Endothelial cell of umbilical vein (primary cell): ENCODE results near the gene ATXN10. TPM values are rescaled to one million over a fixed set of nuclear protein-coding genes. Genes with fewer than 3 reads are reported as not detected.

Experiments
- BruUV-seq: library from RNA; stranded (reverse); fragments of 400-500 nt; replicated peaks from 2 replicates; lab custom pipeline; 2021; lab: Mats Ljungman, UMichigan
- CTCF ChIA-PET: fragments of 300-600, 350-600 bp; sonication (Branson Sonifier 250); formaldehyde crosslinking; loops from one replicate; lab custom pipeline; 2021; ENCODE audit warnings: antibody characterized with exemption, inconsistent platforms; lab: Charles Lee
- POLR2A ChIA-PET: fragments of 300-600, 350-600 bp; sonication (Branson Sonifier 250); formaldehyde crosslinking; loops from one replicate; lab custom pipeline; 2021; ENCODE audit warnings: antibody characterized with exemption, inconsistent platforms; lab: Charles Lee
- DNase-seq: peaks from one replicate; pipeline ENCODE4 v3.0.0-alpha.2; 2011; ENCODE audit warnings: low read depth, low spot score
- FAIRE-seq: peaks from 2 replicates; lab custom pipeline; 2011; peaks lifted over from hg19 to GRCh38; lab: Jason Lieb, UNC
- H2AFZ ChIP-seq: 2 replicates; pipeline ENCODE4 v1.6.0; 2012; ENCODE audit warnings: low read depth, low read length, control low read depth, inconsistent platforms
- H3K27ac ChIP-seq: 2 replicates; pipeline ENCODE4 v1.5.1; 2011; ENCODE audit warnings: low read depth, mild to moderate bottlenecking, control low read depth, low read length, moderate library complexity; ENCODE audit not compliant: insufficient read depth
- H3K27me3 ChIP-seq, 2 experiments: 2 replicates each; pipeline versions ENCODE4 v1.6.0 to v1.6.1; 2011; ENCODE audit warnings: low read length in 2 of 2, mixed read lengths in 1 of 2; ENCODE audit not compliant: control insufficient read depth in 2 of 2, insufficient read depth in 2 of 2
- H3K36me3 ChIP-seq, 2 experiments: 2 replicates in 1 of 2; 3 replicates in 1 of 2; pipeline ENCODE4 v1.5.1; 2011; ENCODE audit warnings: low read length in 2 of 2, mild to moderate bottlenecking in 1 of 2, moderate library complexity in 1 of 2; ENCODE audit not compliant: control insufficient read depth in 2 of 2, insufficient read depth in 2 of 2; ENCODE audit errors: extremely low read depth in 1 of 2
- H3K4me1 ChIP-seq: 3 replicates; pipeline ENCODE4 v1.5.1; 2011; ENCODE audit warnings: mild to moderate bottlenecking, low read length; ENCODE audit not compliant: control insufficient read depth, insufficient read depth; ENCODE audit errors: extremely low read depth
- H3K4me2 ChIP-seq: 2 replicates; pipeline ENCODE4 v1.6.1; 2011; ENCODE audit warnings: low read length, control low read depth, mixed read lengths; ENCODE audit not compliant: insufficient read depth
- H3K4me3 ChIP-seq, 3 experiments: fragments of 200-600 bp in 1 of 3; sonication (generic), shearing (Covaris generic) in 1 of 3; replicated peaks in 1 of 3; 2 replicates each; pipeline ENCODE4 v1.5.1; 2011 to 2016; ENCODE audit warnings: control low read depth in 3 of 3, low read length in 3 of 3, mild to moderate bottlenecking in 2 of 3, inconsistent platforms in 1 of 3, low read depth in 1 of 3, moderate library complexity in 1 of 3; ENCODE audit not compliant: insufficient read depth in 1 of 3
- H3K79me2 ChIP-seq: 2 replicates; pipeline ENCODE4 v1.6.0; 2012; ENCODE audit warnings: low read length, inconsistent platforms; ENCODE audit not compliant: control insufficient read depth, insufficient read depth
- H3K9ac ChIP-seq: replicated peaks from 2 replicates; pipeline ENCODE3; 2011; ENCODE audit warnings: low read length, control low read depth; ENCODE audit not compliant: insufficient read depth; ENCODE audit errors: extremely low read depth
- H3K9me1 ChIP-seq: replicated peaks from 3 replicates; pipeline ENCODE4 v1.6.0; 2011; ENCODE audit warnings: mild to moderate bottlenecking, low read length; ENCODE audit not compliant: control insufficient read depth, insufficient read depth; ENCODE audit errors: extremely low read depth
- H3K9me3 ChIP-seq: replicated peaks from 2 replicates; pipeline ENCODE4 v1.5.1; 2012; ENCODE audit warnings: low read length, inconsistent platforms; ENCODE audit not compliant: control insufficient read depth, insufficient read depth
- H4K20me1 ChIP-seq: replicated peaks from 2 replicates; pipeline ENCODE3; 2011; ENCODE audit warnings: mild to moderate bottlenecking, low read length; ENCODE audit not compliant: control insufficient read depth, insufficient read depth; ENCODE audit errors: extremely low read depth
- EZH2 ChIP-seq: IDR thresholded peaks from 2 replicates; pipeline ENCODE4 v1.6.1; 2012; ENCODE audit warnings: borderline replicate concordance, low read depth, mild to moderate bottlenecking, moderate library complexity, low read length, inconsistent platforms; ENCODE audit not compliant: severe bottlenecking
- JUN ChIP-seq: IDR thresholded peaks from 2 replicates; pipeline ENCODE4 v1.6.1; 2011; ENCODE audit warnings: borderline replicate concordance, low read depth; ENCODE audit not compliant: insufficient read length, insufficient read depth
- POLR2AphosphoS5 ChIP-seq: IDR thresholded peaks from 2 replicates; pipeline ENCODE4 v1.6.1; 2012; ENCODE audit warnings: low read depth, mild to moderate bottlenecking, control low read depth, low read length, moderate library complexity; ENCODE audit not compliant: insufficient read depth
- dilution Hi-C: fragments of 300-500 bp; cut with MboI; formaldehyde crosslinking; loops from one replicate; pipeline ENCODE4 v1.15.0; 2019; ENCODE audit warnings: low sequenced_read_pairs; ENCODE audit not compliant: extremely low pct_ligation_motif_present
- intact Hi-C: fragments of 100-400 bp; cut with micrococcal nuclease; formaldehyde crosslinking; loops from one replicate; pipeline ENCODE4 v1.10.0; 2022
- polyA plus RNA-seq, 4 experiments: library from polyadenylated mRNA; depleted of rRNA in 3 of 4; stranded (reverse) in 3 of 4; unstranded in 1 of 4; fragments of >200 nt; gene quantifications; 2 replicates each; pipeline versions ENCODE4 v1.2.1 to v1.2.3, GENCODE V29; 2011 to 2012; ENCODE audit warnings: missing spikeins in 1 of 4
- total RNA-seq: library from RNA; stranded (reverse); gene quantifications from 2 replicates; pipeline ENCODE4 v1.2.3, GENCODE V29; 2021
- TF ChIP-seq, protein P1 (sequence below): IDR thresholded peaks from 2 replicates; pipeline ENCODE4 v1.6.1; 2011; ENCODE audit not compliant: insufficient read depth, insufficient read length
- TF ChIP-seq, protein P2 (sequence below), 2 donors: IDR thresholded peaks; 1 replicate in 1 of 2; 2 replicates in 1 of 2; pipeline ENCODE4 v1.5.1; 2011; ENCODE audit warnings: low read length in 2 of 2, mild to moderate bottlenecking in 2 of 2, moderate library complexity in 2 of 2, control low read depth in 1 of 2, inconsistent platforms in 1 of 2, low read depth in 1 of 2; ENCODE audit not compliant: insufficient read depth in 1 of 2; ENCODE audit errors: extremely low read depth in 1 of 2

ATXN10 gene
- total and polyA plus RNA-seq, 2 donors (not counting 3 experiments of a cell fraction or from before 2014, with no cell fraction given) = 73.2 to 91.9 TPM

DNA sequence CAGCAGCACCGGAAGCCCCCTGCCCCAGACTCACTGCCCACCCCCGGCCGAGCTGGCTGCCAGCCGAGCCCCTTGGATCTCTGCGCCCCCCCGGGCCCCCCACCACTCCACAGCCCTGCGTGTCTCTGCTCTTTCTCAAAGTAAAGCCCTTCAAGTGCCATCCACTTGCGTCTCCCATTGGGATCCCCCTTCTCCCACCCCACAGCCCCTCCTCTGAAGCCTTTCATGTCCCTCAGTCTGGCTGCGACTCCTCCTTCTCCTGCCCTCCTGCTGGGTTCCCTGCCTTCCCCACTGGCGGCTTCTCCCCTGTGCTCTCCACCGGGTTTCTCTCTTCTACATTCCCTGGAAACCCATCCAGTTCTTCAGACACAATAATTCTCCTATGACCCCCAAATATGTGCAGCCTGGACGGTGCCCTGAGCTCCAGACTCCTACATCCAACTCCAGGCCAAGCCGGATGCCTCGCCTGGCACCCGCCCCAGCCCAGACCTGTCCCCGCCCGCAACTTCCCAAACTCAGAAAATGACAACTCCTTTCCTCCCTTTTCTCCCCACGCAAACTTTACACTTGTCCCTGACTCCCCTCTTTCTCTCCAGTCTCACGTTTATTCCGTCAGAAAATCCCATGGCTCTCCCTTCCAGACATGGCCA, 196.4 kb downstream of the ATXN10 start:
- CTCF ChIA-PET = no interaction called here
- H3K27me3 ChIP-seq = peaks cover 28 to 58% of the 10 kb centered on the region in 2 experiments
- H2AFZ ChIP-seq = no peak overlapping the region
- no peaks in the 10 kb centered on the region for H4K20me1 ChIP-seq
- dilution Hi-C loops (no loop called here), intact Hi-C loops (no loop called here)
- H3K9me1 ChIP-seq = no peaks in the 10 kb centered on the region
- FAIRE-seq (no peak), DNase-seq (no peak)
- H3K9me3 ChIP-seq = no peaks in the 10 kb centered on the region
- H3K4me2 ChIP-seq = no peak overlapping the region
- H3K36me3 ChIP-seq = no peaks in the 10 kb centered on the region
- POLR2A ChIA-PET = no interaction called here
- no peak overlapping the region for H3K4me3 ChIP-seq
- TF ChIP-seq, protein P1, sequence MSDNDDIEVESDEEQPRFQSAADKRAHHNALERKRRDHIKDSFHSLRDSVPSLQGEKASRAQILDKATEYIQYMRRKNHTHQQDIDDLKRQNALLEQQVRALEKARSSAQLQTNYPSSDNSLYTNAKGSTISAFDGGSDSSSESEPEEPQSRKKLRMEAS = no peak
- TF ChIP-seq, protein P2, sequence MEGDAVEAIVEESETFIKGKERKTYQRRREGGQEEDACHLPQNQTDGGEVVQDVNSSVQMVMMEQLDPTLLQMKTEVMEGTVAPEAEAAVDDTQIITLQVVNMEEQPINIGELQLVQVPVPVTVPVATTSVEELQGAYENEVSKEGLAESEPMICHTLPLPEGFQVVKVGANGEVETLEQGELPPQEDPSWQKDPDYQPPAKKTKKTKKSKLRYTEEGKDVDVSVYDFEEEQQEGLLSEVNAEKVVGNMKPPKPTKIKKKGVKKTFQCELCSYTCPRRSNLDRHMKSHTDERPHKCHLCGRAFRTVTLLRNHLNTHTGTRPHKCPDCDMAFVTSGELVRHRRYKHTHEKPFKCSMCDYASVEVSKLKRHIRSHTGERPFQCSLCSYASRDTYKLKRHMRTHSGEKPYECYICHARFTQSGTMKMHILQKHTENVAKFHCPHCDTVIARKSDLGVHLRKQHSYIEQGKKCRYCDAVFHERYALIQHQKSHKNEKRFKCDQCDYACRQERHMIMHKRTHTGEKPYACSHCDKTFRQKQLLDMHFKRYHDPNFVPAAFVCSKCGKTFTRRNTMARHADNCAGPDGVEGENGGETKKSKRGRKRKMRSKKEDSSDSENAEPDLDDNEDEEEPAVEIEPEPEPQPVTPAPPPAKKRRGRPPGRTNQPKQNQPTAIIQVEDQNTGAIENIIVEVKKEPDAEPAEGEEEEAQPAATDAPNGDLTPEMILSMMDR (IDR thresholded peaks at IDR 0.05; ENCODE audit: extremely low read depth in 1 of 2, insufficient read depth in 1 of 2, low read depth in 1 of 2, low read length in 2 of 2) = no peak
- no peak for TF ChIP-seq EZH2
- no peak for TF ChIP-seq POLR2AphosphoS5
- no peak for TF ChIP-seq JUN
- no peak overlapping the region for H3K9ac ChIP-seq
- no peaks in the 10 kb centered on the region for H3K79me2 ChIP-seq
- BruUV-seq = no TSS peak
- H3K27ac ChIP-seq = no peak overlapping the region
- H3K4me1 ChIP-seq = no peaks in the 10 kb centered on the region
